Breast epithelium (tissue), 3 donors: ENCODE measurements around the gene POLR3C.

ENCODE experiments used
- POLR2A ChIP-seq: fragments of 450-650 bp; IDR thresholded peaks from one replicate; pipeline ENCODE4 v1.6.1; 2016; ENCODE audit warnings: antibody characterized with exemption, mild to moderate bottlenecking, moderate library complexity
- TF ChIP-seq, protein P1 (sequence below), 3 donors: fragments of 450-650 bp; IDR thresholded peaks; one replicate each; pipeline ENCODE4 v1.5.1; 2016 to 2017; ENCODE audit warnings: antibody characterized with exemption in 3 of 3, mild to moderate bottlenecking in 3 of 3, moderate library complexity in 3 of 3

GRCh38 chr1:145823565-145824498, at the start of gene POLR3C, which contains the start of gene RNF115:
- TF ChIP-seq, protein P1, sequence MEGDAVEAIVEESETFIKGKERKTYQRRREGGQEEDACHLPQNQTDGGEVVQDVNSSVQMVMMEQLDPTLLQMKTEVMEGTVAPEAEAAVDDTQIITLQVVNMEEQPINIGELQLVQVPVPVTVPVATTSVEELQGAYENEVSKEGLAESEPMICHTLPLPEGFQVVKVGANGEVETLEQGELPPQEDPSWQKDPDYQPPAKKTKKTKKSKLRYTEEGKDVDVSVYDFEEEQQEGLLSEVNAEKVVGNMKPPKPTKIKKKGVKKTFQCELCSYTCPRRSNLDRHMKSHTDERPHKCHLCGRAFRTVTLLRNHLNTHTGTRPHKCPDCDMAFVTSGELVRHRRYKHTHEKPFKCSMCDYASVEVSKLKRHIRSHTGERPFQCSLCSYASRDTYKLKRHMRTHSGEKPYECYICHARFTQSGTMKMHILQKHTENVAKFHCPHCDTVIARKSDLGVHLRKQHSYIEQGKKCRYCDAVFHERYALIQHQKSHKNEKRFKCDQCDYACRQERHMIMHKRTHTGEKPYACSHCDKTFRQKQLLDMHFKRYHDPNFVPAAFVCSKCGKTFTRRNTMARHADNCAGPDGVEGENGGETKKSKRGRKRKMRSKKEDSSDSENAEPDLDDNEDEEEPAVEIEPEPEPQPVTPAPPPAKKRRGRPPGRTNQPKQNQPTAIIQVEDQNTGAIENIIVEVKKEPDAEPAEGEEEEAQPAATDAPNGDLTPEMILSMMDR (IDR thresholded peaks at IDR 0.05) = peak in 1 of 3 donors; percentile 5
- TF ChIP-seq POLR2A = peak; percentile 62
